ENCODE measurements around the gene PSMB10. TPM values are rescaled to one million over a fixed set of nuclear protein-coding genes. Genes with fewer than 3 reads are reported as not detected.

The PSMB10 gene
- 54.1 and 58.1 TPM in 2 replicates for total RNA-seq

GRCh38 chr16:67936124-67936879, at the start of gene PSMB10:
Gene PSMB10 (minus strand): TSS chr16:67936850. CDS start chr16:67936749, 101 bp downstream.
- TF ChIP-seq CTCF (conservative IDR thresholded peaks at IDR 0.05; ENCODE audit: low read depth, low read length) = no peak
- peak within 1 kb of the TSS; percentile 77 for H3K4me3 ChIP-seq (ENCODE audit: low read depth, low read length)
- DNase-seq (ENCODE audit: low read depth) = no peak

GRCh38 chr16:67982011-67982696, 45.5 kb upstream of the PSMB10 start:
- H3K4me3 ChIP-seq (ENCODE audit: low read depth, low read length) = no peak overlapping the region
- DNase-seq (ENCODE audit: low read depth) = no peak
- no peak for TF ChIP-seq CTCF (conservative IDR thresholded peaks at IDR 0.05; ENCODE audit: low read depth, low read length)

GRCh38 chr16:67979955-67980678, 43.5 kb upstream of the PSMB10 start, which contains the start of gene DPEP3:
Gene DPEP3 (minus strand): TSS chr16:67980499. CDS start chr16:67980380, 119 bp downstream.
- DNase-seq (ENCODE audit: low read depth) = no peak
- peak; percentile 28 for TF ChIP-seq CTCF (conservative IDR thresholded peaks at IDR 0.05; ENCODE audit: low read depth, low read length)
- H3K4me3 ChIP-seq (ENCODE audit: low read depth, low read length) = no peak within 1 kb of the TSS

DNA sequence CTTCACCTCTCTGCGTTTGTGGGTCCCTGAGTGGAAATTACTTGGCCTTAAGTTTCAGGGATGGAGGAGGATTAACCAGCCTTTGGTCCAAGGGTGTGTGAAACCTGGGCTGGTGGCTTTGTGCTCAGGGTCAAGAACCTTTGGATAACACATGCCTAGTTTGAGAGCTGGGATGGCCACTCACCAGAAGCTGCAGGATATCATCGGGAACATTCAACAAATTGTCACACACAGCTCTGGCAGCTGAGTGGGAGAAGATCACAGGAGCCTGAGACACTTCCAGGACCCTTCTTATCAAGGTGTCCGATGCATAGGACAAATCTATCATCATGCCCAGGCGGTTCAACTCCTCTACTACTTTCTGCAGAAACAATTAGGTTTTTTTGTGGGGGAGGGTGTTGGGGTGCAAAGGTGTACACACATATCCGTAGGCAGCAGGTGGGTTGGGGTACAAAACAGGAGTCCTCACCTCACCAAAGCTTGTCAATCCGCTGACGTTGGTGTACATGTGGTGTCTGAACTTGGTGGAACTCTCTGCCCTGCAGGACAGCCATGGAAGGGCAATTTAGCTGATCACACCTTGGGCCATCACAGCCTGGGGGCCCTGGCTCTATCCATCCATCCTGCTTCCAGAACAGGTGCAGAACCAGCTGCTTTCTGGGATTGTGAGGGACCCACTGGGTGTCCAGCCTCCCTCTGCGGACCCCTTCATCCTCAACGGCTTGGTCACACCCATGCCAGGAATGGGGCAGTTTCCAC, 41.0 kb upstream of the PSMB10 start:
- DNase-seq (ENCODE audit: low read depth) = no peak
- TF ChIP-seq CTCF (conservative IDR thresholded peaks at IDR 0.05; ENCODE audit: low read depth, low read length) = no peak

DNA sequence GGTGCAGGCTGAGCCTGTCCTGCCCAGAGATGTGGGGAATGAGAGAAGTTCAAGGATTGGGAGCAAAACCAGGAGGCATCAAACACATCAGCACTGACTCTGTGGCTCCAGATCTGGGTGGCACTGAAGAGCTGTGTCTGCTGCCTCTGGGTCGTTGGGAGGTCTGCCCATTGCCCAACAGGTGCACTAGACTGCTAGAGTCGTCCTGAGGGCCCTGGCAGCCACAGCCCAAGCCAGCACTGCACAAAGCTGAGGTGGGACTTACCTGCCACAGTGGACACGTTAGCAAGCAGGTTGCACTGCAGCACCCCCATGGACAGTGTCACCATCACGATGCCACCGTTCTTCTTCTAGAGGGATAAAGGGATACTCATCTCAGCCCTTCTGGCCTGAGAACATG, 40.4 kb upstream of the PSMB10 start:
- DNase-seq (ENCODE audit: low read depth) = no peak
- no peak for TF ChIP-seq CTCF (conservative IDR thresholded peaks at IDR 0.05; ENCODE audit: low read depth, low read length)
- no peak overlapping the region for H3K4me3 ChIP-seq (ENCODE audit: low read depth, low read length)

More for the DNA sequence above, 41.0 kb upstream of the PSMB10 start:
- no peak overlapping the region for H3K4me3 ChIP-seq (ENCODE audit: low read depth, low read length)

DNA sequence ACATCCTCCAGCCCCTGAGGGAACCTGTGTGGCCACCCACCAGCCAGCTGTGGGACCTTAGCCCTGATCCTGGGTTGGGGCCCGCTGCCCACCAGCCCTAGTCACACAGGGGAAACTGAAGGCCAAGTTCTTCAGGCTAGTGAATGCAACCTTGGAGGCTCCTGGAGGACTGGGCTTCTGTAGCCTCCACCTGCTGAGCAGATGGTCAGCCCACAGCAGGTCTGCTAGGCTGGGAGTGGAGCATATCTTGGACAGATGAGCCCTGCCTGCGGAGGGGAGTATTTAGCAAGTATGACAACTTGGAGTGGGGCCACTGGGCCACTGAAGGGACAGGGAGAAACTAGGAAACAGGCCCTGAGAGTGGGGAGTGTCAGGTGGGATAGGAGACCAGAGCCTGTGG, 39.6 kb upstream of the PSMB10 start:
- no peak for TF ChIP-seq CTCF (conservative IDR thresholded peaks at IDR 0.05; ENCODE audit: low read depth, low read length)
- DNase-seq (ENCODE audit: low read depth) = no peak

More for the DNA sequence above, 39.6 kb upstream of the PSMB10 start:
- H3K4me3 ChIP-seq (ENCODE audit: low read depth, low read length) = no peak overlapping the region

All from epithelial cell of proximal tubule (primary cell).